CD14-positive monocyte (primary cell): ENCODE data around the gene CCT3. TPM values are rescaled to one million over a fixed set of nuclear protein-coding genes. Genes with fewer than 3 reads are reported as not detected.

Experiments used
- DNase-seq, 3 donors: peaks; one replicate each; pipeline ENCODE4 v3.0.0-alpha.2; 2011 to 2022
- H2AFZ ChIP-seq: 2 replicates; pipeline ENCODE4 v1.6.0; 2012; ENCODE audit warnings: mild to moderate bottlenecking, low read depth, low read length, inconsistent platforms; ENCODE audit not compliant: insufficient read depth, poor library complexity, severe bottlenecking
- H3K27ac ChIP-seq, 2 donors: 1 replicate in 1 of 2; 2 replicates in 1 of 2; pipeline ENCODE4 v1.5.1; 2012 to 2013; ENCODE audit warnings: low read length in 2 of 2, control low read depth in 1 of 2, inconsistent platforms in 1 of 2, low read depth in 1 of 2, mild to moderate bottlenecking in 1 of 2
- H3K27me3 ChIP-seq, 2 donors: one replicate each; pipeline versions ENCODE4 v1.6.0 to v1.6.1; 2011 to 2013; ENCODE audit warnings: low read length in 2 of 2; ENCODE audit not compliant: control insufficient read depth in 2 of 2, insufficient read depth in 2 of 2
- H3K36me3 ChIP-seq, 2 donors: replicated peaks in 1 of 2; 1 replicate in 1 of 2; 2 replicates in 1 of 2; pipeline versions ENCODE4 v1.5.1 to v1.6.1; 2012 to 2013; ENCODE audit warnings: low read length in 2 of 2, control low read depth in 1 of 2, inconsistent platforms in 1 of 2, mild to moderate bottlenecking in 1 of 2; ENCODE audit not compliant: insufficient read depth in 2 of 2, control insufficient read depth in 1 of 2
- H3K4me1 ChIP-seq, 2 donors: 1 replicate in 1 of 2; 2 replicates in 1 of 2; pipeline versions ENCODE4 v1.5.1 to v1.6.1; 2012 to 2013; ENCODE audit warnings: low read length in 2 of 2, control low read depth in 1 of 2, inconsistent platforms in 1 of 2, mild to moderate bottlenecking in 1 of 2, moderate library complexity in 1 of 2; ENCODE audit not compliant: insufficient read depth in 2 of 2, control insufficient read depth in 1 of 2
- H3K4me2 ChIP-seq: replicated peaks from 2 replicates; pipeline ENCODE3; 2012; ENCODE audit warnings: low read length, moderate library complexity, mild to moderate bottlenecking; ENCODE audit not compliant: poor library complexity, severe bottlenecking; ENCODE audit errors: extremely low read depth
- H3K4me3 ChIP-seq, 3 experiments: fragments of 200-600 bp in 1 of 3; sonication (generic) in 1 of 3; replicated peaks in 1 of 3; 1 replicate in 2 of 3; 2 replicates in 1 of 3; pipeline ENCODE4 v1.5.1; 2011 to 2013; ENCODE audit warnings: low read length in 3 of 3, mild to moderate bottlenecking in 3 of 3, control low read depth in 2 of 3, low read depth in 2 of 3, inconsistent platforms in 1 of 3, moderate library complexity in 1 of 3
- H3K79me2 ChIP-seq: 2 replicates; pipeline ENCODE4 v1.6.0; 2012; ENCODE audit warnings: mild to moderate bottlenecking, control low read depth, inconsistent platforms, low read length, moderate library complexity; ENCODE audit not compliant: insufficient read depth
- H3K9ac ChIP-seq: 2 replicates; pipeline ENCODE4 v1.6.0; 2017; ENCODE audit warnings: low read length, mild to moderate bottlenecking; ENCODE audit not compliant: insufficient read depth, poor library complexity, severe bottlenecking
- H3K9me3 ChIP-seq, 2 donors: replicated peaks in 1 of 2; 1 replicate in 1 of 2; 2 replicates in 1 of 2; pipeline versions ENCODE4 v1.5.1 to v1.6.1; 2012 to 2013; ENCODE audit warnings: low read length in 2 of 2, control low read depth in 1 of 2; ENCODE audit not compliant: control insufficient read depth in 1 of 2, insufficient read depth in 1 of 2
- H4K20me1 ChIP-seq: 2 replicates; pipeline ENCODE4 v1.6.0; 2012; ENCODE audit warnings: mild to moderate bottlenecking, low read length, control low read depth, moderate library complexity; ENCODE audit not compliant: insufficient read depth
- H3K27ac Mint-ChIP-seq, 7 donors: one replicate each; pipeline ENCODE4 v1.8.0; 2020; ENCODE audit warnings: mild to moderate bottlenecking in 7 of 7, mixed read lengths in 7 of 7, moderate library complexity in 6 of 7, inconsistent platforms in 2 of 7
- H3K27me3 Mint-ChIP-seq, 3 donors: one replicate each; pipeline ENCODE4 v1.8.0; 2021 to 2022; ENCODE audit warnings: low read depth in 3 of 3, mild to moderate bottlenecking in 3 of 3, mixed read lengths in 3 of 3, moderate library complexity in 3 of 3, inconsistent platforms in 1 of 3
- H3K36me3 Mint-ChIP-seq, 2 donors: one replicate each; pipeline ENCODE4 v1.8.0; 2020; ENCODE audit warnings: mixed read lengths in 2 of 2, inconsistent platforms in 1 of 2, mild to moderate bottlenecking in 1 of 2
- H3K4me1 Mint-ChIP-seq: one replicate; pipeline ENCODE4 v1.8.0; 2020; ENCODE audit warnings: mild to moderate bottlenecking, mixed read lengths
- H3K4me3 Mint-ChIP-seq, 2 donors: one replicate each; pipeline ENCODE4 v1.8.0; 2020; ENCODE audit warnings: mild to moderate bottlenecking in 2 of 2, mixed read lengths in 2 of 2, moderate library complexity in 1 of 2
- H3K9me3 Mint-ChIP-seq, 7 donors: one replicate each; pipeline ENCODE4 v1.8.0; 2020 to 2022; ENCODE audit warnings: mixed read lengths in 7 of 7, mild to moderate bottlenecking in 6 of 7, moderate library complexity in 6 of 7, inconsistent platforms in 2 of 7
- CTCF ChIP-seq: fragments of 200-600 bp; IDR thresholded peaks from one replicate; pipeline ENCODE4 v1.8.0; 2022; ENCODE audit warnings: antibody characterized with exemption, mild to moderate bottlenecking
- WGBS: methylation state at CpG from one replicate; pipeline ENCODE4 v1.1.5; 2013; ENCODE audit warnings: missing lambda C conversion rate; ENCODE audit not compliant: insufficient coverage; 5-methylcytosine and 5-hydroxymethylcytosine counted together
- intact Hi-C, 2 donors: fragments of 100-400 bp; cut with micrococcal nuclease; formaldehyde crosslinking; loops; one replicate each; pipeline versions ENCODE4 v1.15.0 to v1.15.1; 2023
- polyA plus RNA-seq, 3 donors: library from polyadenylated mRNA; depleted of rRNA in 1 of 3; unstranded in 2 of 3; stranded (reverse) in 1 of 3; fragments of 300-500 nt in 2 of 3; fragments of >200 nt in 1 of 3; fragmentation: Illumina TruSeq in 2 of 3; gene quantifications; 1 replicate in 2 of 3; 2 replicates in 1 of 3; pipeline ENCODE4 v1.2.3, GENCODE V29; 2012 to 2021

CCT3 gene
- polyA plus RNA-seq, 3 donors = 65.3 to 97.3 (median 94.8) TPM

- Histone ChIP-seq H3K36me3 (no peaks in the 10 kb centered on the region), H3K27me3 (peaks cover 6 to 8% of the 10 kb centered on the region in 2 donors), H3K9me3 (no peaks in the 10 kb centered on the region), H3K79me2 (no peaks in the 10 kb centered on the region), H3K4me2 (no peak overlapping the region), H3K9ac (no peak overlapping the region), H3K4me1 (no peaks in the 10 kb centered on the region), H4K20me1 (no peaks in the 10 kb centered on the region), H3K4me3 (no peak overlapping the region), H3K27ac (no peak overlapping the region), H2AFZ (no peak overlapping the region)
- no peak for DNase-seq
- WGBS = no CpG with 5 or more reads among the region's 3 CpGs
- intact Hi-C loops = no loop called here
- H3K27ac Mint-ChIP-seq = no peak overlapping the region
- H3K4me3 Mint-ChIP-seq = no peak overlapping the region
- H3K4me1 Mint-ChIP-seq = no peaks in the 10 kb centered on the region
- peaks cover 9 to 20% (median 10%) of the 10 kb centered on the region in 3 donors for H3K27me3 Mint-ChIP-seq
- peaks cover 0 to 2% (median 0%) of the 10 kb centered on the region in 7 donors for H3K9me3 Mint-ChIP-seq
- TF ChIP-seq CTCF = no peak
- no peaks in the 10 kb centered on the region for H3K36me3 Mint-ChIP-seq
Observed at GRCh38 chr1:156344409-156344808, 6.3 kb upstream of the CCT3 start.

GRCh38 chr1:156342166-156342955 is 4.3 kb upstream of the CCT3 start:
- no peak overlapping the region for H3K4me3 Mint-ChIP-seq

More at GRCh38 chr1:156342166-156342955, 4.3 kb upstream of the CCT3 start:
- intact Hi-C loops = no loop called here
- no peak overlapping the region for H3K4me2 ChIP-seq
- H3K27ac ChIP-seq = no peak overlapping the region
- DNase-seq = no peak
- no peaks in the 10 kb centered on the region for H3K36me3 ChIP-seq
- no CpG with 5 or more reads among the region's 1 CpG for WGBS
- no peak for TF ChIP-seq CTCF
- H2AFZ ChIP-seq = no peak overlapping the region
- no peak overlapping the region for H3K4me3 ChIP-seq
- no peaks in the 10 kb centered on the region for H4K20me1 ChIP-seq
- peaks cover 7% of the 10 kb centered on the region for H3K79me2 ChIP-seq
- no peaks in the 10 kb centered on the region for H3K36me3 Mint-ChIP-seq
- H3K9me3 ChIP-seq = no peaks in the 10 kb centered on the region
- H3K27me3 Mint-ChIP-seq = peaks cover 8 to 11% (median 9%) of the 10 kb centered on the region in 3 donors
- peaks cover 0 to 2% (median 0%) of the 10 kb centered on the region in 7 donors for H3K9me3 Mint-ChIP-seq
- no peak overlapping the region for H3K9ac ChIP-seq
- no peak overlapping the region for H3K27ac Mint-ChIP-seq
- peaks cover 4 to 8% of the 10 kb centered on the region in 2 donors for H3K27me3 ChIP-seq
- peaks cover 5 to 6% of the 10 kb centered on the region in 2 donors for H3K4me1 ChIP-seq
- peaks cover 4% of the 10 kb centered on the region for H3K4me1 Mint-ChIP-seq
